ENCODE measurements around the gene PGAM5. TPM values are rescaled to one million over a fixed set of nuclear protein-coding genes. Genes with fewer than 3 reads are reported as not detected.

Gene PGAM5
- total and polyA plus RNA-seq, 9 of the 15 experiments (the other 6 are each of a cell fraction or from before 2014, with no cell fraction given) = 7.4 to 121 (median 69.5) TPM

DNA sequence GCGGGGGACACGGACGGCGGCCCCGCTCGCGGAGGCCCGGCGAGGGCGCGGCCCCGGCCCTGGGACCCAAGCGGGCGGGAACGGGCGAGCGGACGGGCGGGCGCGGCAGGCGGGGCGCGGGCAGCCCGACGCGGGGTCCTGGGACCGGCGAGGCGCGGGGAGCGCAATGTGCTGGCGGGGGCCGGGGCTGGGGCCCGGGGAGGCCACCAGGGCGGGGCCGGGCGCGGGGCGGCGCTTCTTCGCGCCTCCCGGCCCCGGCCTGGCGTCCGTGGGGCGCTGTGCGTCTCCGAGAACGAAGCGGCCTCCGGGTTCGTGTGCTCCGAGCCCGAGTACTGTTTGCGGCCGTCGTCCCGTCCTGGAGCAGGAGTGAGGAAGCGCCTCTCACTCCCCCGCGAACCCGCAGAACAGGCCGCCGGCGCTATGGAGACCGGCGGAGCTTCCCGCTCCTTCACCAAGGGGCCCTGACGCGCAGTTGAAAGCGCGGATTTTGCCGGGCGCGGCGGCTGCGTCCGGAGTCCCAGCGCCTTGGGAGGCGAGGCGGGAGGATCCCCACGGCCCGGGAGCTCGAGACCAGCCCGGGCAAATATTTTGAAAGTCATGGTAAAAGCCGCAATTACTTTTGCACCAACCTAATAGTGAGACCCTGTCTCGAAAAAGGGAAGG, 51.4 kb downstream of the PGAM5 start (continued):
- peak; percentile 41; the same call in 1 of the 2 replicates for TF ChIP-seq ZNF592 (IDR thresholded peaks at IDR 0.05)
- TF ChIP-seq ZEB2 (IDR thresholded peaks at IDR 0.05) = 0 out of 2 replicates have a peak, but pooled peaks have one; percentile 17
- no peak for TF ChIP-seq ADNP (tag; IDR thresholded peaks at IDR 0.05)
- TF ChIP-seq PPARD (CRISPR knock-in tag; IDR thresholded peaks at IDR 0.05) = no peak
- no peak for TF ChIP-seq FOXA3 (CRISPR knock-in tag; conservative IDR thresholded peaks at IDR 0.05 in 1 of 2, IDR thresholded peaks at IDR 0.05 in 1 of 2)
- TF ChIP-seq CCNT2 (IDR thresholded peaks at IDR 0.05; ENCODE audit: borderline replicate concordance, extremely low read depth, insufficient read length, low read depth, low read length) = peak; percentile 67
- TF ChIP-seq POLR2G (IDR thresholded peaks at IDR 0.05; ENCODE audit: low read depth, low read length) = peak; percentile 97
- TF ChIP-seq ESRRB (CRISPR knock-in tag; IDR thresholded peaks at IDR 0.05; ENCODE audit: borderline replicate concordance) = no peak
- peak; percentile 41; the same call in 1 of the 2 replicates for TF ChIP-seq EGR1 (conservative IDR thresholded peaks at IDR 0.05)
- TF ChIP-seq MBD1 (CRISPR knock-in tag; IDR thresholded peaks at IDR 0.05) = no peak
- TF ChIP-seq, protein P1, sequence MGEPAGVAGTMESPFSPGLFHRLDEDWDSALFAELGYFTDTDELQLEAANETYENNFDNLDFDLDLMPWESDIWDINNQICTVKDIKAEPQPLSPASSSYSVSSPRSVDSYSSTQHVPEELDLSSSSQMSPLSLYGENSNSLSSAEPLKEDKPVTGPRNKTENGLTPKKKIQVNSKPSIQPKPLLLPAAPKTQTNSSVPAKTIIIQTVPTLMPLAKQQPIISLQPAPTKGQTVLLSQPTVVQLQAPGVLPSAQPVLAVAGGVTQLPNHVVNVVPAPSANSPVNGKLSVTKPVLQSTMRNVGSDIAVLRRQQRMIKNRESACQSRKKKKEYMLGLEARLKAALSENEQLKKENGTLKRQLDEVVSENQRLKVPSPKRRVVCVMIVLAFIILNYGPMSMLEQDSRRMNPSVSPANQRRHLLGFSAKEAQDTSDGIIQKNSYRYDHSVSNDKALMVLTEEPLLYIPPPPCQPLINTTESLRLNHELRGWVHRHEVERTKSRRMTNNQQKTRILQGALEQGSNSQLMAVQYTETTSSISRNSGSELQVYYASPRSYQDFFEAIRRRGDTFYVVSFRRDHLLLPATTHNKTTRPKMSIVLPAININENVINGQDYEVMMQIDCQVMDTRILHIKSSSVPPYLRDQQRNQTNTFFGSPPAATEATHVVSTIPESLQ (CRISPR knock-in tag; IDR thresholded peaks at IDR 0.05) = no peak
- no peak for TF ChIP-seq SP2 (IDR thresholded peaks at IDR 0.05; ENCODE audit: extremely low read depth, low read depth, low read length, poor library complexity, severe bottlenecking)
- TF ChIP-seq DNMT1 (IDR thresholded peaks at IDR 0.05) = 0 out of 2 replicates have a peak, but pooled peaks have one; percentile 34
- TF ChIP-seq ZNF707 (CRISPR knock-in tag; conservative IDR thresholded peaks at IDR 0.05) = no peak
- TF ChIP-seq SNIP1 (IDR thresholded peaks at IDR 0.05; ENCODE audit: low read depth) = no peak
- TF ChIP-seq HINFP (tag; conservative IDR thresholded peaks at IDR 0.05; ENCODE audit: low read depth) = no peak
- no peak for TF ChIP-seq ZFP30 (CRISPR knock-in tag; IDR thresholded peaks at IDR 0.05; ENCODE audit: borderline replicate concordance)
